ENCODE measurements around the gene HK3. TPM values are rescaled to one million over a fixed set of nuclear protein-coding genes. Genes with fewer than 3 reads are reported as not detected.

The HK3 gene
- polyA plus RNA-seq, 1 donor from 2014 or later, result 7.8 TPM

DNA sequence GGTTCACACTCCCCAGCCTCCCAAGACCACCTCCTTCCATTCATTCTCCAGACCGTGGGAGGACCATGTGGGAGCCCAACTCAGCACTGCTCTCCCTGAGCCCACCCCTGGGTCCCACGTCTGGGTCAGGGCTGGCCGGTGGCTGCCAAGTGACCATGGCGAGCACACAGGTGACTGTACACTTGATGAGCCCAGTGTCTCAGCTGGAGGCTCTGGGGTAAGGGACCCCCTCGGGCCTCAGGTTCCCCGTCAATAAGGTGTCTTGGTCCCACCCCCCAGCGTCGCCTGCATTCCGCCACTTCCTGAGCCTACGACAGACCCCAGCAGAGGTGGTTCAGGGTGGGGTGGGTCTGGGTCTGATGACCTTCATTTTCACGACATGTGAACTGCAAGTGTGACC lies 38.8 kb downstream of the HK3 start:
- H3K9me3 ChIP-seq (ENCODE audit: low read length), result no peaks in the 10 kb centered on the region
- H3F3A ChIP-seq (ENCODE audit: insufficient read depth, low read length, poor library complexity, severe bottlenecking), result no peaks in the 10 kb centered on the region
- no peaks in the 10 kb centered on the region for H4K20me1 ChIP-seq (ENCODE audit: insufficient read depth)
- TF ChIP-seq SMC3 (conservative IDR thresholded peaks at IDR 0.05; ENCODE audit: poor library complexity) (no peak), EP300 (conservative IDR thresholded peaks at IDR 0.05; ENCODE audit: poor library complexity, severe bottlenecking) (no peak), MXI1 (conservative IDR thresholded peaks at IDR 0.05; ENCODE audit: poor library complexity, severe bottlenecking) (no peak), CTCF (IDR thresholded peaks at IDR 0.05; ENCODE audit: poor library complexity, severe bottlenecking) (no peak)
- H3K9me2 ChIP-seq (ENCODE audit: insufficient read depth, low read length), result no peaks in the 10 kb centered on the region
- no peaks in the 10 kb centered on the region for H3K27me3 ChIP-seq (ENCODE audit: insufficient read depth, low read depth, low read length)
- no peaks in the 10 kb centered on the region for H3K79me2 ChIP-seq (replicated peaks; ENCODE audit: insufficient read depth, low read length)
- no peak overlapping the region for H3K27ac ChIP-seq (ENCODE audit: low read length)
- H3K4me3 ChIP-seq (ENCODE audit: low read length), result no peak overlapping the region
- no peak overlapping the region for H3K4me2 ChIP-seq (ENCODE audit: low read length)
- no peak overlapping the region for H3K9ac ChIP-seq (ENCODE audit: low read length)
- H2AFZ ChIP-seq (ENCODE audit: low read depth, low read length), result no peak overlapping the region
- no peaks in the 10 kb centered on the region for H3K36me3 ChIP-seq (ENCODE audit: insufficient read depth, low read length)

GRCh38 chr5:176859916-176860315 lies 39.2 kb downstream of the HK3 start:
- Histone ChIP-seq H3K79me2 (replicated peaks; ENCODE audit: insufficient read depth, low read length) (no peaks in the 10 kb centered on the region), H3K27ac (ENCODE audit: low read length) (no peak overlapping the region), H3K27me3 (ENCODE audit: insufficient read depth, low read depth, low read length) (no peaks in the 10 kb centered on the region), H3K36me3 (ENCODE audit: insufficient read depth, low read length) (no peaks in the 10 kb centered on the region), H3K9me2 (ENCODE audit: insufficient read depth, low read length) (no peaks in the 10 kb centered on the region), H3K9ac (ENCODE audit: low read length) (no peak overlapping the region), H3K9me3 (ENCODE audit: low read length) (no peaks in the 10 kb centered on the region), H3F3A (ENCODE audit: insufficient read depth, low read length, poor library complexity, severe bottlenecking) (no peaks in the 10 kb centered on the region), H3K4me2 (ENCODE audit: low read length) (no peak overlapping the region), H2AFZ (ENCODE audit: low read depth, low read length) (no peak overlapping the region), H3K4me3 (ENCODE audit: low read length) (no peak overlapping the region), H4K20me1 (ENCODE audit: insufficient read depth) (no peaks in the 10 kb centered on the region)
- no peak for TF ChIP-seq TAF1 (IDR thresholded peaks at IDR 0.05; ENCODE audit: low read depth)
- TF ChIP-seq POLR2AphosphoS5 (IDR thresholded peaks at IDR 0.05), result no peak
- no peak for TF ChIP-seq CTCF (IDR thresholded peaks at IDR 0.05; ENCODE audit: poor library complexity, severe bottlenecking)
- TF ChIP-seq SMC3 (conservative IDR thresholded peaks at IDR 0.05; ENCODE audit: poor library complexity), result no peak
- no peak for TF ChIP-seq EZH2 (IDR thresholded peaks at IDR 0.05; ENCODE audit: borderline replicate concordance, insufficient read depth, low read length, poor library complexity, severe bottlenecking)
- TF ChIP-seq MXI1 (conservative IDR thresholded peaks at IDR 0.05; ENCODE audit: poor library complexity, severe bottlenecking), result no peak
- no peak for TF ChIP-seq RAD21 (conservative IDR thresholded peaks at IDR 0.05)
- TF ChIP-seq REST (IDR thresholded peaks at IDR 0.05; ENCODE audit: borderline replicate concordance), result no peak
- no peak for TF ChIP-seq EP300 (conservative IDR thresholded peaks at IDR 0.05; ENCODE audit: poor library complexity, severe bottlenecking)

Measured in neural cell (in vitro differentiated cells).